DMS153 treated with DMSO at 0.1 percent for 48 hours (cell line): ENCODE measurements around the gene PDZD2.

Experiments used
- DNase-seq: peaks from one replicate; lab custom pipeline; 2025; ENCODE audit not compliant: unreplicated experiment; lab: John Stamatoyannopoulos, UW

PDZD2 gene

DNA sequence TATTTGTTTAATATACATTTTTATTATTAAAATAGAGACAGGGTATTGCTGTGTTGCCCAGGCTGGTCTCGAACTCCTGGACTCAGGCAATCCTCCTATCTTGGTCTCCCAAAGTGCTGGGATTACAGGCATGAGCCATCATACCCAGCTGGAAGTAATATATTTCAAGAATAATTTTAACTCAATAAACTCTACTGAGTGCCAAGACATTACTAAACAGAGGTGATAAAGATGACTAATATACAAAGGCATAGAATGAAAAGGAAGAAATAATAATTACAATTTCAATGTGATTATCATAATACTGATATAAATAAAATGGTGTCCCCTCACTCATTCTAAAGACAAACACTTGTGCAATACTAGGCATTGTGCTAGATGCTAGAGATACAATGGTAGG lies 521.3 kb downstream of the PDZD2 start:
- DNase-seq, result no peak
